ENCODE data around the gene LASP1NB.
A peak's percentile ranks its signal among the peaks of the same experiment; 100 is the strongest.

The LASP1NB gene

DNA sequence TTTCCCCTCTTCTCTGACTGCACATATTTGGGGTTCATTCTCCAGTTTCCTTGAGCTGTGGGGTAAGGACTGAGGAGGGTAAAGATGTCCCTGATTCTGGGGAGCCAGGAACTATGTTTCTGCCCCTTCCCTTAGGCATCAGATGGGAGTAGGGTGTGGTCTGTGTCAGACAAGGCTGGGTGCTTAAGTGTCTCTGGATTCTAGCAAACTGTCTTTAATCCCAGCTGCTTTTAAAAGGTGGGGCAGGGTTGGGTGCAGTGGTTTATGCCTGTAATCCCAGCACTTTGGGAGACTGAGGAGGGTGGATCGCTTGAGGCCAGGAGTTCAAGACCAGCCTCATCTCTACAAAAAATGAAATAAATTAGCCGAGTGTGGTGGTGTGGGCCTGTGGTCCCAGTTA is 42.5 kb upstream of the LASP1NB start:
- H3K4me1 ChIP-seq: peaks cover 0 to 76% (median 34%) of the 10 kb centered on the region in 4 donors

GRCh38 chr17:38883592-38884526 is 41.6 kb upstream of the LASP1NB start:
- 39% methylated on average over 12 of the region's 19 CpGs for WGBS (ENCODE audit: insufficient coverage, low coverage, low lambda C conversion rate, missing lambda C conversion rate)
- DNase-seq: no peak
- Histone ChIP-seq H3K4me1 (peaks cover 0 to 84% (median 34%) of the 10 kb centered on the region in 4 donors), H3K9me3 (no peaks in the 10 kb centered on the region), H3K36me3 (peaks cover 0 to 21% (median 5%) of the 10 kb centered on the region in 4 donors), H3K4me3 (no peak overlapping the region), H3K27ac (peak overlapping the region in 2 of 3 donors; percentile 43 to 44), H3K27me3 (no peaks in the 10 kb centered on the region)
- ATAC-seq: peak; percentile 2 to 27 (median 14)
- TF ChIP-seq POLR2A (IDR thresholded peaks at IDR 0.05) (no peak), CTCF (IDR thresholded peaks at IDR 0.05) (no peak)
- intact Hi-C loops (cut with DNase I): no loop called here

More for the DNA sequence above, 42.5 kb upstream of the LASP1NB start:
- 93% methylated on average over 2 of the region's 2 CpGs for WGBS (ENCODE audit: insufficient coverage, low coverage, low lambda C conversion rate, missing lambda C conversion rate)
- ATAC-seq: no peak
- H3K27me3 ChIP-seq: no peaks in the 10 kb centered on the region
- peaks cover 0 to 27% (median 3%) of the 10 kb centered on the region in 4 donors for H3K36me3 ChIP-seq
- intact Hi-C loops (cut with DNase I): no loop called here
- no peak overlapping the region for H3K4me3 ChIP-seq
- H3K9me3 ChIP-seq: no peaks in the 10 kb centered on the region
- TF ChIP-seq CTCF (IDR thresholded peaks at IDR 0.05) (no peak), POLR2A (IDR thresholded peaks at IDR 0.05) (no peak)
- no peak for DNase-seq
- H3K27ac ChIP-seq: no peak overlapping the region

- Histone ChIP-seq H3K9me3 (no peaks in the 10 kb centered on the region), H3K4me1 (peaks cover 0 to 75% (median 34%) of the 10 kb centered on the region in 4 donors), H3K36me3 (peaks cover 0 to 24% (median 6%) of the 10 kb centered on the region in 4 donors), H3K4me3 (no peak overlapping the region), H3K27ac (peak overlapping the region in 1 of 3 donors; percentile 44), H3K27me3 (no peaks in the 10 kb centered on the region)
- intact Hi-C loops (cut with DNase I): no loop called here
- 7% methylated on average over 5 of the region's 9 CpGs for WGBS (ENCODE audit: insufficient coverage, low coverage, low lambda C conversion rate, missing lambda C conversion rate)
- no peak for TF ChIP-seq POLR2A (IDR thresholded peaks at IDR 0.05)
- TF ChIP-seq CTCF (IDR thresholded peaks at IDR 0.05): no peak
- DNase-seq (peak in 2 of 3 donors; percentile 73 to 74), ATAC-seq (peak; percentile 66 to 83 (median 80))
Observed at GRCh38 chr17:38885044-38885727, 40.2 kb upstream of the LASP1NB start.

DNA sequence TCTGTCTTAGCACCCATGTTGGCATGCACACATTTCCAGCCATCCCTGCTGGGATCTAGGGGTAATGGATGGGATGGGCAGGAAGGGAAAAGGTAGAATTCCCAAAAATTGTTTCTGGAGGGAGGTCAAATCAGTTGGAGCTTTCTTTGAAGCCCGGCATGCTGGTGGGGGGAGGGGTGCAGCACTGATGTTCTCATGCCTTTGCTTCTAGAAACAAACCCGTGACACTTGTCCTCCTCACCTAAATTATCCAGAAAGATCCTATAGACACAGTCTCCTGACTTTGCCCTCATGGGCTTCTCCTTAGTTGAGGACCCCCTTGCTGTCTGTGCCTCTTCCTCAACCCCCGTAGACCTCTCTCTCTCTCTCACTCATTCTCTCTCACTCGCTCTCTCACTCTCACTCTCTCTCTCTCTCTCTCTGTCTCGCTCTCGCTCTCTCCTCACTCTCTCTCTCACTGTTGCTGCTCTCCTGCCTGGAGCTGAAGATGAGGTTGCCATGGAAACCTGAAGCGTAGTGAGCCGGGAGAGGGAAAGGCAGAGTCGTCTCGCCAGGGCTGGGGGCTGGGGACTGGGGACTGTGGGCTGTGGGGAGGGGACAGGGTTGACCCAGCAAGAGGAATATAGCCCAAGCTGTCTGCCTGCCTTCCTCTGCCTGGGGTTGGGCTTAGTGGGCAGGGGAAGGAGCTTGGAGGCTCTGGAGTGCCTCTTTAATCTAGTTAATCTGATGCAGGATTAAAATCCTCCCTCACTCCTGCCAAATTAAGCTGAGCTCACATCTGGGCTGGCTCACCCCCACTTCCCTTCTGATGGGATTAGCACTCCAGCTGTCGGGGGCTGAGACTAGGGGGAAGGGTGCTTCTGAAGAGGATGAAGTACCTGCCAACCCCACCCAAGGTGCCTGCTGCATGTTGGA is 39.4 kb upstream of the LASP1NB start:
- DNase-seq (no peak), ATAC-seq (no peak)
- H3K9me3 ChIP-seq: no peaks in the 10 kb centered on the region
- H3K4me1 ChIP-seq: peaks cover 0 to 67% (median 30%) of the 10 kb centered on the region in 4 donors
- H3K27ac ChIP-seq: peak overlapping the region in 1 of 3 donors; percentile 44
- no peak overlapping the region for H3K4me3 ChIP-seq
- 46% methylated on average over 8 of the region's 11 CpGs for WGBS (ENCODE audit: insufficient coverage, low coverage, low lambda C conversion rate, missing lambda C conversion rate)
- TF ChIP-seq POLR2A (IDR thresholded peaks at IDR 0.05) (no peak), CTCF (IDR thresholded peaks at IDR 0.05) (no peak)
- peaks cover 0 to 21% (median 6%) of the 10 kb centered on the region in 4 donors for H3K36me3 ChIP-seq
- H3K27me3 ChIP-seq: no peaks in the 10 kb centered on the region
- intact Hi-C loops (cut with DNase I): no loop called here

Data from right lobe of liver (tissue), 6 donors.